GM03348 (cell line): ENCODE data around the gene UBE3C.

Source experiments
- DNase-seq: peaks from one replicate; pipeline ENCODE4 v3.0.0; 2012; ENCODE audit warnings: low spot score

The UBE3C gene

GRCh38 chr7:157177983-157178381 lies 39.3 kb downstream of the UBE3C start:
- no peak for DNase-seq

- DNase-seq: no peak
These were observed 45.1 kb downstream of the UBE3C start for GRCh38 chr7:157183832-157184231.

GRCh38 chr7:157188091-157188665 lies 49.5 kb downstream of the UBE3C start:
- DNase-seq: no peak

GRCh38 chr7:157189405-157189804 lies 50.7 kb downstream of the UBE3C start:
- no peak for DNase-seq

- DNase-seq: no peak
These were observed 54.1 kb downstream of the UBE3C start for GRCh38 chr7:157192861-157193260.

GRCh38 chr7:157193274-157193673 lies 54.5 kb downstream of the UBE3C start:
- no peak for DNase-seq

- no peak for DNase-seq
These were observed 56.2 kb downstream of the UBE3C start for GRCh38 chr7:157194948-157195347.

GRCh38 chr7:157195868-157196267 lies 57.1 kb downstream of the UBE3C start:
- DNase-seq: no peak

GRCh38 chr7:157204134-157204533 lies 65.4 kb downstream of the UBE3C start:
- no peak for DNase-seq

- no peak for DNase-seq
These were observed 66.7 kb downstream of the UBE3C start for GRCh38 chr7:157205438-157205837.

- no peak for DNase-seq
These were observed 70.1 kb downstream of the UBE3C start for GRCh38 chr7:157208571-157209413.

- DNase-seq: no peak
These were observed 72.0 kb downstream of the UBE3C start for GRCh38 chr7:157210682-157211081.

- DNase-seq: no peak
These were observed 73.0 kb downstream of the UBE3C start for GRCh38 chr7:157211690-157212089.

- DNase-seq: no peak
These were observed 80.4 kb downstream of the UBE3C start for GRCh38 chr7:157219154-157219553.

GRCh38 chr7:157220916-157221569 lies 82.3 kb downstream of the UBE3C start:
- no peak for DNase-seq

GRCh38 chr7:157222687-157223086 lies 84.0 kb downstream of the UBE3C start:
- no peak for DNase-seq

- peak; percentile 23 for DNase-seq
These were observed 85.9 kb downstream of the UBE3C start for GRCh38 chr7:157224627-157225026.

GRCh38 chr7:157228864-157229422 lies 90.2 kb downstream of the UBE3C start:
- peak; percentile 22 for DNase-seq

GRCh38 chr7:157233677-157234076 lies 95.0 kb downstream of the UBE3C start:
- no peak for DNase-seq

GRCh38 chr7:157234271-157234670 lies 95.5 kb downstream of the UBE3C start:
- DNase-seq: peak; percentile 80

GRCh38 chr7:157235357-157236333 lies 96.9 kb downstream of the UBE3C start:
- peak; percentile 49 for DNase-seq

GRCh38 chr7:157238087-157238486 lies 99.4 kb downstream of the UBE3C start:
- DNase-seq: no peak
